ENCODE data around the gene TMEM44.
"Not testable (repeated sequence)": the region's sequence is repeated elsewhere in the genome, so short reads cannot be mapped to it uniquely, and the experiment has no call there.

TMEM44 gene

DNA sequence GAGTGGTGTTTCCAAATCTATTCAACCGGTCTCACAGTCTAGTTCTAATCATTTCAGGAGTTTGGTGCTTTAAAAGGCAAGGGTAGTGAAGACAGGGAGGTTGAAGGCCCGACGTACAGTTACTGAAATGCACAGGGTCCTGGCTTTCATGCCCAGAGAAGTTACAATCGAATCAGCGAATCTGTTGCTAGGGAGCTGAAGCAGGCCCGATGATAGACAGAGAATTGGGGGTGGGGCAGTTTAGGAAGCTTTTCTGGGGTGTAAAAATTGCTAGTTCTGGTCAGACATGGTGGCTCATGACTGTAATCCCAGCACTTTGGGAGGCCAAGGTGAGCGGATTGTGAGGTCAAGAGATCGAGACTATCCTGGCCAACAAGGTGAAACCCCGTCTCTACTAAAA, 83.4 kb downstream of the TMEM44 start:
- no peak for DNase-seq

DNA sequence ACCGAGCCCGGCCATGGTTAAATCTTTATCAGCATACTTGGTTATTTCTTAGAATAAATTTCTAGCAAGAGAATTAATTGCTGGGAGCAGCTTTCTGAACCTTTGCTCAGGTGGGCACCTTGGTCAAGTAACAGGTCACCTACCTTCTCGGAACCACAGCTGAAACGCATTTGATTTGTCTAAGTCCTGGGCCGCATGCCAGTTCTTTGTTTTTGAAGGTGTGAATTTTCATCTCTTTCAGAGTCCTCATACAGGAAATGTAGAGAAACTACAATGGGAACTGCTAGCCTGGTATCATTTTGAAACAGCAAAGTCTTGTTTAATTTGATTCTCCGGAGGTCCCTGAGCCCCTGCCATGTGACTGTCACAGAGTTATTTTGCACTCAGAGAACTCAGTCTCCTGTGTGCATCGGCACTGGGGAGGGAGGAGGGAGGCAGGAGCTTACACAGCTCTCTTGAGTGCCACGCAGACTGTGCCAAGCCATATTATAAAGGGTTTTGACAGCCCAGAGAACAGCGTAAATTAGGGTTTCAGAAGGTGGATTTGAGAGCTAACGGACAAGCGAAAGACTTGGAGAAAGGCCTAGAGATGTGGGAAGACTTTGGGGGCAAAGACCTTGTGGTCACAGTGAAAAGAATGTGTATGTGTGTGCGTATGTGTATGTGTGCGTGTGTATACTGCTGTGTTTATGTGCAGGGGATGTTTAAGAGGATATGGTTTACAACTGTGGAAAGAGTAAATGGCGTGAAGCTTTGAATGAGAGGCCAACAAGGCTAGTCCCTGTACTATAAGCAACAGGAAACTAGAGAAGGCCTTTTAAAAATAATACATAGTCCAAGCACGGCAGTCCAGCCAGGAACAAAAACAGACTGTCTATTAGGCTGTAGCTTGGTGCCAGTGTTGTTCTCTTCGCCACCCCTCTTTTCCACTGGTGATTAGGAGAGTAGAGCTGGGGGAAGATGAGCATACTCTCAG, 84.6 kb downstream of the TMEM44 start:
- DNase-seq: no peak

DNA sequence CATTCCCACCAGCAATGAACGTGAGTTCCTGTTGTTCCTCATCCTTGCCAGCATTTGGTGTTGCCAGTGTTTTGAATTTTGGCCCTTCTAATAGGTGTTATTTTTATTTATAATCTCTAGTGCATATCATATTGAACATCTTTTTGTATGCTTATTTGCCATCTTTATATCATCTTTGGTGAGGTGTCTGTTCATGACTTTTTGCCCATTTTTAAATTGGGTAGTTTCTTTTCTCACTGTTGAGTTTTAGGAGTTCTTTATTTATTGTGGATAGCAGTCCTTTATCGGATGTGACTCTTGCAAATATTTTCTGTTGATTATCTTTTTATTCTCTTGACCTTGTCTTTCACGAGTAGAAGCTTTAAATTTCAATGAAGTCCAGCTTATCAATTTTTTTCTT, 86.2 kb downstream of the TMEM44 start:
- DNase-seq: no peak

DNA sequence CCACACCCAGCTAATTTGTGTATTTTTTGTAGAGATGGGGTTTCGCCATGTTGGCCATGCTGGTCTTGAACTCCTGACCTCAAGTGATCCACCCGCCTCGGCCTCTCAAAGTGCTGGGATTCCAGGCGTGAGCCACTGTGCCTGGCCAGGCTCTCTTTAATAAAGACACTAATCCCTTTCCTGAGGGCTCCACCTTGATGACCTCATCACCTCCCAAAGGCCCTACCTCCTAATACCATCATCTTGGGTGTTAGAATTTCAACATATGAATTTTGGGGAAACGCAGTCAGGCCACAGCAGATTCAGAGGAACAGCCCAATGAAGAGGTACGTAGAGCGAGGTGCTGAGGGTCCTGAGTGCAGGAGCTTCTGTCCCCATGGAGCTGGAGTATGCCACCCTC, 87.7 kb downstream of the TMEM44 start:
- not testable (repeated sequence) for DNase-seq

DNA sequence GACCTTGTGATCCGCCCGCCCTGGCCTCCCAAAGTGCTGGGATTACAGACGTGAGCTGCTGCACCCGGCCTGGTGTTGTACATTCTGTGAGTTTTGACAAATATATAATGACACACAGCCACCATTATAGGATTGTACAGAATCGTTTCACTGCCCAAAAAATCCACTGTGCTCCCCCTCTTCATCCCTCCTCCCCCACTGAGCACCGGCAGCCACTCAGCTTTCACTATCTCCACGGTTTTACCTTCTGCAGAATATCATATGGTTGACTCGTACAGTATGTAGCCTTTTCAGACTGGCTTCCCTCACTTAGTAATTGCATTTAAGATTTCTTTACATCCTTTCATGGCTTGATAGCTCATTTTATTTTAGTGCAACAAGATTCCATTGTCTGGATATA, 89.7 kb downstream of the TMEM44 start:
- DNase-seq: no peak

DNA sequence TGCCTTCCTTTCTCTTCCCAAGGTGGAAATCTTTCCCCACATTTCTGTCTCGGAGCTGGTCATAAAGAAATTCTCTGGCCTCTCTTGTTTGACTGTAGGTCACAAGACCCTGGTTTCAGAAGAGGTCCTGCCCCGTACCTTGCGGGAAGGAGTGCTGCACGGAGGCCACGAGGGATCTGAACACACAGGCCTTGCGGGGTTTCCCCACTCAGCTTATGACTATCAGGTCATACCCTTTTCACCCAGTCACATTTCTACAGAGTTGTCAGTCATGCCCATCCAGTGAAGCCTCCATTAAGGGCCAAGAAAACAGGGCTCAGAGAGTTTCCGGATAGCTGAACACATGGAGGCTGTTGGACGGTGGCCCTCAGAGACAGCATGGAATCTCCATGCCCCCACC, 91.7 kb downstream of the TMEM44 start:
- DNase-seq: no peak

DNA sequence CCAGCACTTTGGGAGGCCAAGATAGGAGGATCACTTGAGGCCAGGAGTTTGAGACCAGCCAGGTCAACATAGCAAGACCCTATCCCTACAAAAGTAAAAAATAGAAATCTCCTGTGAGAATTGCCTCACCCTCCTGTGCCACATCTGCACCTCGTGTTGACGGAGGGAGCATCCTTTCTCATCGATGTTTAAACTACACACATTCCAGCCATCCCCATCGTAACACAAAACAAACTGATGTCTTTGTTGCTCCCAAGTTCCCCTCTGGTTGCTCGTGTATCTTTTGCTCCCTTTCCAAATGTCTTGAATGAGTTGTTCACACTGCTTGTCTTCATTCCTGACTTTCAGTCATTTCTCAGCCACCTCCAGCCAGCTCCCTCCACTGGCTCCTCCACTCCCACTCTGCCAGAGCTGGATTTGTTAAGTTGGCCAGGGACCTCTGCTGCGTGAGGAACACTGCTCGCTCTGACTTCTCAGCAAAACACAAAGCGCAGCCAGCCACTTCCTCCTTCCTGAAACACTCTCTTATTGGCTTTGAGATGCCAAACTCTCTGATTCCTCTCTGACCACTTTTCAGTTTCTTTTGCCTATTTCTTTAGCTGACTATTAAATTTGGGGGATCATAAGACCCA, 92.8 kb downstream of the TMEM44 start:
- no peak for DNase-seq

DNA sequence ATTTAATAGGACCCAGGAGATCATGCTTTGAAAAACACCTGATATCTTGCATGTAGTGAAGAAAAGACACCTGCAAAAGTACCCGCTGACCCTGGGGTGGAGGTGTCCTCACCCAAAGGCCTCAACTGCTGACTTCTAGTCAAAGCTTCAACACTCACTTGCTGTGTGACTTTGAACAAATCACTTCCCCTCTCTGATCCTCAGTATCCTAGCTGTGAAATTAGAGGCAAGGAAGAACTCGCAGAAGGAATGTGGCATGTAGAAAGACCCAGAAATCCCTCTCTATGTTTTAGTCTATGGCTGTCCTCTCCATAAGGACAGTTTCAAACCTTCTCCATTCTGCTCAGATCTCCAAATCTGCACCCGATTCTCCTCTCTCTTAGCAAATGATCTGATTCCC, 93.7 kb downstream of the TMEM44 start:
- no peak for DNase-seq

DNA sequence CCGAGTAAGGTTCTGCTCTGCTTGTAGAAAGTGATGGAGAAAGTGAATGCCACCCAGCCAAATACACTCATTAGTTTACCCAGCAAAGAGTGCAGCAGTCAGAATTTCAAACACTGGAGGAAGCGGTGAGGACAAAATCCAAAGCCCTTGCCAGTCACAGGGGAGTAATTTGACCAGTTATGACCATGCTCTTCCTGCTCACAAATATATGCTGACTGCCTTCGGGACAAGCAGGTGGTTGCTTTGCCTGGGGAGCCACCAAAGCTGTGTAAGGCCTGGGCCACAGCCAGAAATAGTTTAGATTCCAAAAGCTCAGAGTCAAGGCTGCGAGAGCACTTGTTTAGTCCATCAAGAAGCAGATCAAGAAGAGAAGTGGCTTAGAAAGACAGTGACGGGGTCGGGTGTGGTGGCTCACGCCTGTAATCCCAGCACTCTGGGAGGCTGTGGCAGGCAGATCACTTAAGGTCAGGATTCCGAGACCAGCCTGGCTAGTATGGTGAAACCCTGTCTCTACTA, 95.4 kb downstream of the TMEM44 start:
- DNase-seq: no peak

Measured in activated CD8-positive, alpha-beta memory T cell treated with anti-CD3 and anti-CD28 coated beads, Interleukin-2, amount 50 U/mL, for 4 hours (primary cell).